HuH-7.5 (cell line): ENCODE results near the gene ZNF181.
"Not testable (repeated sequence)": the region's sequence is repeated elsewhere in the genome, so short reads cannot be mapped to it uniquely, and the experiment has no call there.

Experiments
- DNase-seq: peaks from one replicate; pipeline ENCODE4 v3.0.0; 2011; ENCODE audit warnings: low spot score

ZNF181 gene

GRCh38 chr19:34733746-34734536 is at the start of gene ZNF181:
TSS of gene ZNF181 (plus strand) at chr19:34734243. CDS start at chr19:34735038, 795 bp downstream.
- peak; percentile 81 for DNase-seq

- not testable (repeated sequence) for DNase-seq
Observed at GRCh38 chr19:34685266-34685665, 48.8 kb upstream of the ZNF181 start.

- DNase-seq = no peak
Observed at GRCh38 chr19:34686455-34686854, 47.6 kb upstream of the ZNF181 start.

- DNase-seq = no peak
Observed at GRCh38 chr19:34687348-34687747, 46.7 kb upstream of the ZNF181 start.

- DNase-seq = no peak
Observed at GRCh38 chr19:34688592-34688991, 45.5 kb upstream of the ZNF181 start.

GRCh38 chr19:34690372-34690771 is 43.7 kb upstream of the ZNF181 start:
- DNase-seq = no peak

- no peak for DNase-seq
Observed at GRCh38 chr19:34692549-34692948, 41.5 kb upstream of the ZNF181 start.

GRCh38 chr19:34707661-34708060 is 26.4 kb upstream of the ZNF181 start:
- no peak for DNase-seq

GRCh38 chr19:34711890-34712289 is 22.2 kb upstream of the ZNF181 start:
- DNase-seq = no peak

GRCh38 chr19:34712395-34713261 is 21.4 kb upstream of the ZNF181 start:
- peak; percentile 42 for DNase-seq

- DNase-seq = no peak
Observed at GRCh38 chr19:34713262-34713637, 20.8 kb upstream of the ZNF181 start.

- no peak for DNase-seq
Observed at GRCh38 chr19:34715357-34715756, 18.7 kb upstream of the ZNF181 start.

GRCh38 chr19:34722353-34722752 is 11.7 kb upstream of the ZNF181 start:
- no peak for DNase-seq

GRCh38 chr19:34725400-34725799 is 8.6 kb upstream of the ZNF181 start:
- DNase-seq = no peak

GRCh38 chr19:34731019-34731829 is 2.8 kb upstream of the ZNF181 start:
- no peak for DNase-seq

GRCh38 chr19:34731964-34732363 is 2.1 kb upstream of the ZNF181 start:
- DNase-seq = no peak

- DNase-seq = no peak
Observed at GRCh38 chr19:34732612-34733211, 1.3 kb upstream of the ZNF181 start.

- DNase-seq = no peak
Observed at GRCh38 chr19:34733266-34733745, 737 bp upstream of the ZNF181 start.

- peak; percentile 14 for DNase-seq
Observed at GRCh38 chr19:34734537-34735103, 577 bp downstream of the ZNF181 start.

- no peak for DNase-seq
Observed at GRCh38 chr19:34744896-34745690, 11.1 kb downstream of the ZNF181 start.

- DNase-seq = no peak
Observed at GRCh38 chr19:34757441-34757840, 23.4 kb downstream of the ZNF181 start.
